ENCODE measurements around the gene TXNDC15. TPM values are rescaled to one million over a fixed set of nuclear protein-coding genes. Genes with fewer than 3 reads are reported as not detected.
"Not testable (repeated sequence)": the region's sequence is repeated elsewhere in the genome, so short reads cannot be mapped to it uniquely, and the experiment has no call there.

TXNDC15 gene
- polyA plus RNA-seq, 1 donor (not counting 4 experiments of a cell fraction or from before 2014, with no cell fraction given), result 31.4 TPM

DNA sequence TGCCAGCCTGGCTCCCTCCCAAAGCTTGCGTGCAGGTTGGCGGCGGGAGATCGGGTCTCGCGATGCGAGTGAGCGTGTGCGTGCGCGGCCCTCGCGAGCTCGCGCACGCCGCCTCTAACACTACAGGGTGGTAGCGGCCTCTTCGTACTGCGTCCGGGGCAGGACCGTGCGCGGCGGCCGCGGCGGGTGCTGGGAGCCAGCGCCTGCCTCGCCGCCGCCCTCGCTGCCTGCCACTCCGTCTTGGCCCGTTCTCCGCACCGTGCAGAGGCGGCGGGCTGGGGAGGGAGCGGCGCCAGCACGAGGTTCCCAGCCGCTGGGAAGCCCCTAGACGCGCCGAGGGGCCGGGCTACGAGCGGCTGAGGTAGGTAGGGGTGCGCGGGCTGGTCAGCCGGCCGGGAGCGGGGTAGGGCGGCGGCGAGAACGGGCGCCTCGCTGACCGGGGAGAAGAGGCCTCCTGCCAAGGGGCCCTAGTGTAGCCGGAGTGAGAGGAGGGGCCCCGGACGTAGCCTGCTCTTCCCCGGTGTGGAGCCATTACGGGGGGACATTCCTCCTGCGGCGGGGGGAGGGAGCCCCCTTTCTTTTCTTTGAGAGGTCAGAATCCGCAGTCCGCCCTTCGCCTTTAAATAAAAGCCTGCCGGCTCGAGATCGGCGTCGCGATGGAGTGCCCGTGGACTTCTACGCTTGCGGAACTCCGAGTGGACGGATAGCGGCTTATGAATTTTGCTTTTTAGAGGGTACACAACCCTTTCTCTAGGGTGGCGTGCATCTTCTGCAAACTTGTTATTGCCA lies 28.1 kb upstream of the TXNDC15 start, which contains the start of gene C5orf24:
C5orf24 (plus strand) TSS at position 117 of the 789 bp plus-strand sequence. CDS start 8,933 bp downstream, outside the sequence.
- peak within 1 kb of the TSS; percentile 84 for H2AFZ ChIP-seq (ENCODE audit: control insufficient read depth, low read length)
- peak within 1 kb of the TSS; percentile 86 for H3K4me2 ChIP-seq (ENCODE audit: control insufficient read depth, extremely low read depth, insufficient read depth, low read depth, low read length)
- H3K79me2 ChIP-seq (ENCODE audit: control insufficient read depth, insufficient read depth, low read length), result peaks cover 35% of the 10 kb centered on the region
- peaks cover 7% of the 10 kb centered on the region for H3K4me1 ChIP-seq (ENCODE audit: control insufficient read depth, extremely low read depth, insufficient read depth, low read length)
- peaks cover 0 to 3% of the 10 kb centered on the region in 2 experiments for H3K36me3 ChIP-seq (ENCODE audit: control insufficient read depth in 2 of 2, extremely low read depth in 1 of 2, insufficient read depth in 2 of 2, low read length in 2 of 2)
- no peaks in the 10 kb centered on the region for H3K9me1 ChIP-seq (ENCODE audit: control insufficient read depth, extremely low read depth, insufficient read depth, low read length)
- no peaks in the 10 kb centered on the region for H3K9me3 ChIP-seq (ENCODE audit: control insufficient read depth, low read depth, low read length)
- peak within 1 kb of the TSS; percentile 86 for H3K27ac ChIP-seq (ENCODE audit: control insufficient read depth, insufficient read depth, low read length)
- dilution Hi-C loops (cut with MboI; ENCODE audit: extremely low pct_ligation_motif_present, low sequenced_read_pairs), result no loop called here
- no peaks in the 10 kb centered on the region for H3K27me3 ChIP-seq (ENCODE audit: control insufficient read depth, extremely low read depth, insufficient read depth, low read length)
- no peaks in the 10 kb centered on the region for H4K20me1 ChIP-seq (ENCODE audit: control insufficient read depth, extremely low read depth, insufficient read depth, low read length)
- DNase-seq (ENCODE audit: low read depth, low spot score) (peak; percentile 73), FAIRE-seq (no peak)
- peak within 1 kb of the TSS; percentile 87 to 95 (median 90) for H3K4me3 ChIP-seq (ENCODE audit: control insufficient read depth in 2 of 3, extremely low read depth in 1 of 3, insufficient read depth in 2 of 3, low read depth in 1 of 3, low read length in 3 of 3)
- TF ChIP-seq, protein P1, sequence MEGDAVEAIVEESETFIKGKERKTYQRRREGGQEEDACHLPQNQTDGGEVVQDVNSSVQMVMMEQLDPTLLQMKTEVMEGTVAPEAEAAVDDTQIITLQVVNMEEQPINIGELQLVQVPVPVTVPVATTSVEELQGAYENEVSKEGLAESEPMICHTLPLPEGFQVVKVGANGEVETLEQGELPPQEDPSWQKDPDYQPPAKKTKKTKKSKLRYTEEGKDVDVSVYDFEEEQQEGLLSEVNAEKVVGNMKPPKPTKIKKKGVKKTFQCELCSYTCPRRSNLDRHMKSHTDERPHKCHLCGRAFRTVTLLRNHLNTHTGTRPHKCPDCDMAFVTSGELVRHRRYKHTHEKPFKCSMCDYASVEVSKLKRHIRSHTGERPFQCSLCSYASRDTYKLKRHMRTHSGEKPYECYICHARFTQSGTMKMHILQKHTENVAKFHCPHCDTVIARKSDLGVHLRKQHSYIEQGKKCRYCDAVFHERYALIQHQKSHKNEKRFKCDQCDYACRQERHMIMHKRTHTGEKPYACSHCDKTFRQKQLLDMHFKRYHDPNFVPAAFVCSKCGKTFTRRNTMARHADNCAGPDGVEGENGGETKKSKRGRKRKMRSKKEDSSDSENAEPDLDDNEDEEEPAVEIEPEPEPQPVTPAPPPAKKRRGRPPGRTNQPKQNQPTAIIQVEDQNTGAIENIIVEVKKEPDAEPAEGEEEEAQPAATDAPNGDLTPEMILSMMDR (optimal IDR thresholded peaks at IDR 0.05 in 1 of 3, IDR thresholded peaks at IDR 0.05 in 1 of 3, conservative IDR thresholded peaks at IDR 0.05 in 1 of 3; ENCODE audit: extremely low read depth in 1 of 3, insufficient read depth in 2 of 3, low read length in 3 of 3), result no peak
- TF ChIP-seq EZH2 (IDR thresholded peaks at IDR 0.05; ENCODE audit: low read length), result no peak
- H3K9ac ChIP-seq (ENCODE audit: control insufficient read depth, extremely low read depth, insufficient read depth, low read length), result peak within 1 kb of the TSS; percentile 93

DNA sequence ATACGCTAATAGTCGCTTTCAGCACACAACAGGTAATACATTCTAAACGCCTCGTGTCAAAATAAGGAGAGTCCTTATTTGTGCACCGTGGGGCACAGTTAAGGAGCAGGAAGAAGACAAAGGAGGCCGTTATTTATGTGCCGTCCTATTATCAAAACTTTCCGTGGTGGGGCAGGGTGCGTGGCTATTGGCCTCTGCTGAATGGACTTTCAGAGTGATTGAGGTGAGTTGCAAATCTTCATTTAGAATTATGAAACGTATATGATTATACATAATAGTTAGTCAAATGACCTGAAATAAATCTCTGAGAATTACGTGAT lies 27.6 kb upstream of the TXNDC15 start:
- no peaks in the 10 kb centered on the region for H4K20me1 ChIP-seq (ENCODE audit: control insufficient read depth, extremely low read depth, insufficient read depth, low read length)
- DNase-seq (ENCODE audit: low read depth, low spot score) (no peak), FAIRE-seq (no peak)
- H3K9ac ChIP-seq (ENCODE audit: control insufficient read depth, extremely low read depth, insufficient read depth, low read length), result peak overlapping the region; percentile 93
- H3K27me3 ChIP-seq (ENCODE audit: control insufficient read depth, extremely low read depth, insufficient read depth, low read length), result no peaks in the 10 kb centered on the region
- H2AFZ ChIP-seq (ENCODE audit: control insufficient read depth, low read length), result peak overlapping the region; percentile 69
- peak overlapping the region; percentile 87 to 95 (median 90) for H3K4me3 ChIP-seq (ENCODE audit: control insufficient read depth in 2 of 3, extremely low read depth in 1 of 3, insufficient read depth in 2 of 3, low read depth in 1 of 3, low read length in 3 of 3)
- H3K36me3 ChIP-seq (ENCODE audit: control insufficient read depth in 2 of 2, extremely low read depth in 1 of 2, insufficient read depth in 2 of 2, low read length in 2 of 2), result peaks cover 0 to 2% of the 10 kb centered on the region in 2 experiments
- dilution Hi-C loops (cut with MboI; ENCODE audit: extremely low pct_ligation_motif_present, low sequenced_read_pairs), result no loop called here
- H3K9me3 ChIP-seq (ENCODE audit: control insufficient read depth, low read depth, low read length), result no peaks in the 10 kb centered on the region
- peak overlapping the region; percentile 86 for H3K27ac ChIP-seq (ENCODE audit: control insufficient read depth, insufficient read depth, low read length)
- peak overlapping the region; percentile 77 for H3K4me2 ChIP-seq (ENCODE audit: control insufficient read depth, extremely low read depth, insufficient read depth, low read depth, low read length)
- no peaks in the 10 kb centered on the region for H3K9me1 ChIP-seq (ENCODE audit: control insufficient read depth, extremely low read depth, insufficient read depth, low read length)
- peaks cover 7% of the 10 kb centered on the region for H3K4me1 ChIP-seq (ENCODE audit: control insufficient read depth, extremely low read depth, insufficient read depth, low read length)
- TF ChIP-seq, protein P1 (optimal IDR thresholded peaks at IDR 0.05 in 1 of 3, IDR thresholded peaks at IDR 0.05 in 1 of 3, conservative IDR thresholded peaks at IDR 0.05 in 1 of 3; ENCODE audit: extremely low read depth in 1 of 3, insufficient read depth in 2 of 3, low read length in 3 of 3), result no peak
- TF ChIP-seq EZH2 (IDR thresholded peaks at IDR 0.05; ENCODE audit: low read length), result no peak
- H3K79me2 ChIP-seq (ENCODE audit: control insufficient read depth, insufficient read depth, low read length), result peaks cover 38% of the 10 kb centered on the region

DNA sequence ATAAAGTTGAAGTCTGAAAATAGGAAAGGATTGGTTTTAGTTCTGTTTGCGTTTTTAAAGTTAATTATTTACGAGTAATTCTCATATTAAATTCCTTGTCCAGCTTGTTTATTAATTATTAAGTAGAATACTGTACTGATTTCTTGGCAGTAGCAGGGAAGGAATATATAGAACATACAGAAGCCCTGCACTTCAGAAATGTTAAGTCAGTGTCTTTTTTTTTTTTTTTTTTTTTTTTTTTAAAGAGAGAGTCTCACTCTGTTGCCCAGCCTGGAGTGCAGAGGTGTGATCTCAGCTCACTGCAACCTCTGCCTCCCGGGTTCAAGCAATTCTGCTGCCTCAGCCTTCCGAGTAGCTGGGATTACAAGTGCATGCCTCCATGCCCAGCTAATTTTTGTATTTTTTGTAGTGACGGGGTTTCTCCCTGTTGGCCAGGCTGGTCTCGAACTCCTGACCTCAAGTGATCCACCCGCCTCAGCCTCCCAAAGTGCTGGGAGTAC lies 24.7 kb upstream of the TXNDC15 start:
- dilution Hi-C loops (cut with MboI; ENCODE audit: extremely low pct_ligation_motif_present, low sequenced_read_pairs); H3K27me3 ChIP-seq (ENCODE audit: control insufficient read depth, extremely low read depth, insufficient read depth, low read length); H2AFZ ChIP-seq (ENCODE audit: control insufficient read depth, low read length); H3K4me2 ChIP-seq (ENCODE audit: control insufficient read depth, extremely low read depth, insufficient read depth, low read depth, low read length); H3K27ac ChIP-seq (ENCODE audit: control insufficient read depth, insufficient read depth, low read length); DNase-seq (ENCODE audit: low read depth, low spot score); H3K4me1 ChIP-seq (ENCODE audit: control insufficient read depth, extremely low read depth, insufficient read depth, low read length); FAIRE-seq; H3K4me3 ChIP-seq (ENCODE audit: control insufficient read depth in 2 of 3, extremely low read depth in 1 of 3, insufficient read depth in 2 of 3, low read depth in 1 of 3, low read length in 3 of 3); H3K9me3 ChIP-seq (ENCODE audit: control insufficient read depth, low read depth, low read length); H3K9ac ChIP-seq (ENCODE audit: control insufficient read depth, extremely low read depth, insufficient read depth, low read length); H3K36me3 ChIP-seq (ENCODE audit: control insufficient read depth in 2 of 2, extremely low read depth in 1 of 2, insufficient read depth in 2 of 2, low read length in 2 of 2); H4K20me1 ChIP-seq (ENCODE audit: control insufficient read depth, extremely low read depth, insufficient read depth, low read length); H3K9me1 ChIP-seq (ENCODE audit: control insufficient read depth, extremely low read depth, insufficient read depth, low read length): not testable (repeated sequence)
- H3K79me2 ChIP-seq (ENCODE audit: control insufficient read depth, insufficient read depth, low read length), result peaks cover 52% of the 10 kb centered on the region
